Mucosa of descending colon (tissue), 3 donors: ENCODE measurements around the gene DAND5. TPM values are rescaled to one million over a fixed set of nuclear protein-coding genes. Genes with fewer than 3 reads are reported as not detected.

ENCODE experiments used
- ATAC-seq: fragments of 200-7000 bp; cut with Tn5 transposase; one replicate; pipeline ENCODE4 v1.9.1; 2020; ENCODE audit warnings: mild to moderate bottlenecking, moderate library complexity
- DNase-seq, 3 donors: peaks; one replicate each; pipeline ENCODE4 v3.0.0-alpha.2; 2020
- H3K36me3 ChIP-seq: fragments of 200-600 bp; one replicate; pipeline ENCODE4 v1.8.0; 2021; ENCODE audit warnings: low read depth, mild to moderate bottlenecking
- H3K4me1 ChIP-seq: fragments of 200-600 bp; one replicate; pipeline ENCODE4 v1.8.0; 2021; ENCODE audit warnings: low read depth, mild to moderate bottlenecking
- H3K4me3 ChIP-seq: fragments of 200-600 bp; one replicate; pipeline ENCODE4 v1.8.0; 2021; ENCODE audit warnings: mild to moderate bottlenecking
- H3K9me3 ChIP-seq: fragments of 200-600 bp; one replicate; pipeline ENCODE4 v1.8.0; 2021; ENCODE audit warnings: mild to moderate bottlenecking
- intact Hi-C, 2 donors: fragments of 100-400 bp; cut with DNase I in 1 of 2; cut with micrococcal nuclease in 1 of 2; formaldehyde crosslinking; loops; one replicate each; pipeline versions ENCODE4 v1.11.0 to v1.11.1; 2022; cut with DNase I, micrococcal nuclease
- total RNA-seq, 3 donors: library from RNA; stranded (reverse); fragmentation: NEBNext Ultra II Directional in 2 of 3; extraction: Animal tissue kit (Norgen Biotek cat#: 25700) in 2 of 3; gene quantifications; one replicate each; pipeline versions ENCODE4 v1.2.1 to v1.2.4, GENCODE V29; 2021 to 2023
- TF ChIP-seq, protein P1 (sequence below): fragments of 200-600 bp; IDR thresholded peaks from one replicate; pipeline ENCODE4 v1.8.0; 2022; ENCODE audit warnings: antibody characterized with exemption, mild to moderate bottlenecking
- donor health status: DM: no; HTN: no; CAD: no; lungs with moderate emphysema.
- donor health status: DM: no; HTN: no; CAD: no.
- donor health status: DM: no; HTN: yes; CAD: no.

DAND5 gene
- total RNA-seq, 3 donors from 2014 or later: 0.34 to 1.1 TPM; not detected in 1

DNA sequence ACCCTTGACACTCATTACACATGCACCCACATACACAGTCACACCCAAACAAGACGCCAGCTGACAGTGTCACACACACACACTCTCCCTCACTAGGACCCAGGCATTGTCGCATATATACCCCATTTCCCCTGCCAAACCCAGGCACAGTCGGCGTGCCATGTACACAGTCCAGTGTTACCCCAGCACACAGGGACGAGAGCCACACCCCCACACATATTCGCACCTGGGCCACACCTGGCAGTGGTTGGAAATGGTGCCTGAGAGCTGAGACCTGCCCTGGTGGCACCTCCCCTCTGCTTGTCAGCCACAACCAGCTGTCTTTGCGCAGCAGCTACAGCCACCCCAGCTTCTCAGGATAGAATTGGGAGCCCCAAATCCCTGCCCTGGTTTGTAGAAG, 34.9 kb downstream of the DAND5 start:
- no peak overlapping the region for H3K4me3 ChIP-seq

DNA sequence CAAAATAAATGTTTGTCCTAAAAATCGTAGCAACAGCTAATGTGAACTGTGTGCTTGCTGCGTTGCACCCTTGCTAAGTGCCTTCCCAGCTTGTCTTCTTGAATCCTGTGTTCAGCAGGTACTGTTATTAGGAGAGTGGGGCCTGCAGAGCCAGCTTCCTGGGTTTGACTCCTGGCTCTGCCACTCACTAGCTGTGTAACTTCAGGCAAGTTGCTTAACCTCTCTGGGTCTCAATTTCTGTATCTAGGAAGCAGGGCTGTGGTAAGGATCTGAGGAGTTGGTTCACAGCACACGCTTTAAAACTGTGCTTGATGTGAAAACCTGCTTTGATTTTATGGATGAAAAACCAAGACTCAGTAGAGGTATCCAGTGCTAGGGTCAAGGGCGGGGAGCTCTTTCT, 35.9 kb downstream of the DAND5 start:
- no peak for ATAC-seq
- intact Hi-C loops: no loop called here
- DNase-seq: no peak
- TF ChIP-seq, protein P1, sequence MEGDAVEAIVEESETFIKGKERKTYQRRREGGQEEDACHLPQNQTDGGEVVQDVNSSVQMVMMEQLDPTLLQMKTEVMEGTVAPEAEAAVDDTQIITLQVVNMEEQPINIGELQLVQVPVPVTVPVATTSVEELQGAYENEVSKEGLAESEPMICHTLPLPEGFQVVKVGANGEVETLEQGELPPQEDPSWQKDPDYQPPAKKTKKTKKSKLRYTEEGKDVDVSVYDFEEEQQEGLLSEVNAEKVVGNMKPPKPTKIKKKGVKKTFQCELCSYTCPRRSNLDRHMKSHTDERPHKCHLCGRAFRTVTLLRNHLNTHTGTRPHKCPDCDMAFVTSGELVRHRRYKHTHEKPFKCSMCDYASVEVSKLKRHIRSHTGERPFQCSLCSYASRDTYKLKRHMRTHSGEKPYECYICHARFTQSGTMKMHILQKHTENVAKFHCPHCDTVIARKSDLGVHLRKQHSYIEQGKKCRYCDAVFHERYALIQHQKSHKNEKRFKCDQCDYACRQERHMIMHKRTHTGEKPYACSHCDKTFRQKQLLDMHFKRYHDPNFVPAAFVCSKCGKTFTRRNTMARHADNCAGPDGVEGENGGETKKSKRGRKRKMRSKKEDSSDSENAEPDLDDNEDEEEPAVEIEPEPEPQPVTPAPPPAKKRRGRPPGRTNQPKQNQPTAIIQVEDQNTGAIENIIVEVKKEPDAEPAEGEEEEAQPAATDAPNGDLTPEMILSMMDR: no peak
- no peaks in the 10 kb centered on the region for H3K36me3 ChIP-seq
- H3K4me3 ChIP-seq: no peak overlapping the region
- peaks cover 17% of the 10 kb centered on the region for H3K4me1 ChIP-seq
- H3K9me3 ChIP-seq: no peaks in the 10 kb centered on the region

More for the DNA sequence above, 34.9 kb downstream of the DAND5 start:
- peaks cover 17% of the 10 kb centered on the region for H3K4me1 ChIP-seq
- ATAC-seq: peak; percentile 85
- peak; percentile 63 to 77 (median 74) for DNase-seq
- intact Hi-C loops: no loop called here
- H3K9me3 ChIP-seq: no peaks in the 10 kb centered on the region
- TF ChIP-seq, protein P1: no peak
- H3K36me3 ChIP-seq: no peaks in the 10 kb centered on the region

DNA sequence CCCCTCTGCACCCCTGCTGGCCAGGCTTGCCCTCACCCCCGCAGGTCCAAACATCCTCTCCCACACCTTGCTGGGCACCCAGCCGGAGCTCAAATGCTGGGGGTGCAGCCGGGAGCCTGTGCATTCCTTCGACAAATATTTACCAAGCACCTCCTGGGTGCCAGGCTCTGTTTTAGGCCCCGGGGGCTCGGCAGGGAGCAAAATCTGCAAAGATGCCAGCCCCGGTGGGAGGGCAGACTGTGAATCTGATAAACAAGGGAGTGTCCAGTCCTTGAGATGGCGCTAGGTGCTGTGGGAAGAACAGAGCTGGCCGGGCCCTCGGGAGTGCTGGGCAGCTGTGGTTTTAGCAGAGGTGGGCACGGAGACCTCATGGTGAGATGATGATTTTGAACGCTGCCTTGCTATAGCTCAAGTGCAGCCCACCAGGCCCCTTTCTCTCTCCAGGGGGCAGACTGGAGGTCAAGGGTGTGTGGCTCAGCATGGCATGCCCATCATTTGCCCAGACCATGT, 36.5 kb downstream of the DAND5 start:
- Histone ChIP-seq H3K9me3 (no peaks in the 10 kb centered on the region), H3K36me3 (no peaks in the 10 kb centered on the region), H3K4me3 (no peak overlapping the region), H3K4me1 (peaks cover 17% of the 10 kb centered on the region)
- TF ChIP-seq, protein P1: no peak
- ATAC-seq (no peak), DNase-seq (peak in 1 of 3 donors; percentile 40)
- intact Hi-C loops: no loop called here

DNA sequence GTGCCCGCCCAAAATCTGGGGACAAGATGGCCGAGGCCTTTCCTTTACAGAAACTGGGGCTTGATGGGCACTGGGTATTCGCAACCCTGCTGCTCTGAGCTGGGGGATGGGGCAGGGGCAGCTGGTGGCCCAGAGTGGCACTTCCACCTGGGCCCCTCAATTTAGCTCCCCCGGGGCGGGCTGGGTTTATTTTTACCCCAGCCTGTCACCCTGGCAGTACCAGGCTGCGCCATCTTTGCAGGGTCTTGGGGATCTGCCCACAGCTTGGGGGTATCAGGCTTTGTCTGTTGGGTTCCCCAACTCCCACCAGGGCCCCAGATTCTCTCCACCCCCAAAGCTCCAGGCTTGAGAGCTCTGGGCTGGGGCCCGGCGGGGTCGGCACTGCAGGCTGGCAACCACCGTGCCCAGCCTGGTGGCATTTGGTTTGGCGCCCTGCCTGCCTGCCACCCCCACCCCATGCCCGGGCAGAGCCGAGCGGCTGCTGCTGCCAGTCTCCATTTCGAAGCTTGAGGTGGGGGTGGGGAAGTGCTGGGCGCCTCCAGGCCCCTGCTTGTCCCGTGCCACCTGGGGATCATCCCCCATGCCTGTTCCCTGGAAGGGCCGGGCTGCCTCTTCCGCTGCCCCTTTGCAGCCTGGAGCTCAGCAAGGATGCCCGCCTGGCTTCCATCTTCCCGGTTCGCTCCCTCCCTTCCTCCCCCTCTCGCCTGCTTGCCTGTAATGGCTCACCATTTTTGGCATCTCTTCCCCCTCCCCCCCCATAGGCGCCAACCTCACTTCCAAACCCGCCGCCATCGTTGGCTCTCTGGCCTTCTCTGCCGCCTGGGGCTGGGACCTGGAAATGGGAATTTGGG, 37.3 kb downstream of the DAND5 start:
- TF ChIP-seq, protein P1: no peak
- no peaks in the 10 kb centered on the region for H3K9me3 ChIP-seq
- DNase-seq: peak in 1 of 3 donors; percentile 43
- intact Hi-C loops: no loop called here
- no peak overlapping the region for H3K4me3 ChIP-seq
- no peak for ATAC-seq
- H3K4me1 ChIP-seq: peaks cover 17% of the 10 kb centered on the region
- no peaks in the 10 kb centered on the region for H3K36me3 ChIP-seq

DNA sequence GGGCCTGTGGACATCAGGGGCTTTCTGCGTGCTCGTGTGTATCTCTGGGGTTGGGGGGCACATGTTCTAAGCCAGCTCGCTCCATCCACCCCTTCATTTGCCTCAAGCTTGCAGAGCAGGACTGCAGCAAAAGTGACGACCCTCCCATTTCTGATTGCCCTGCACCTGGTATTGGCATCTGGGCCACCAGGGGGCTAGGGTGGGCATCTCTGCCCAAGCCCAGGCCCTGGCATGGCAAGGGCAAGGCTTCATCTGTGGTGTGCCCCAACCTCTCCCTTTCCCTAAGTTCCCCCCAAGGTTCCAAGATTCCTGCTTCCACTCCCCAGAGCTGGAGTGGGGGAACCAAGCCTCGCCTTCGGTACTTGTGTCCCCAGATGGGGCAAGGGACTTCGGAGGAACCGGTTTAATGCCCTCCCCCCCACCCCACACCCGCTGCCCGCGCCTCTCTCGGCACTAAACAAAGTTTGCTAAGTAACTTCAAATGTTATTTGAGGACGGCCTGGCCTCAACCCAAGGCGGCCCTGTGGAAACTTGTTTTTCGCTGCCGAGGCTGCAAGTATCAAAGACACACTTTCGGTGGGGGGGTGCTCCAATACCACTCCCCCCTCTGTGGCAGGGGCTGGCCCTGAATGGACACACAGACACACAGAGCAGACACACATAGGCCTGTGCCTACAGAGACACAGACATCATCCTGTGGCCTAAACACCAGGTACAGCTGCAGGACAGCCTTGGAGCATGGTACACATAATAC, 38.1 kb downstream of the DAND5 start:
- no peaks in the 10 kb centered on the region for H3K9me3 ChIP-seq
- DNase-seq (peak; percentile 57 to 69 (median 64)), ATAC-seq (peak; percentile 11)
- intact Hi-C loops: no loop called here
- H3K4me3 ChIP-seq: no peak overlapping the region
- H3K36me3 ChIP-seq: no peaks in the 10 kb centered on the region
- H3K4me1 ChIP-seq: peaks cover 18% of the 10 kb centered on the region
- TF ChIP-seq, protein P1: no peak
